Endothelial cell of umbilical vein (primary cell): Measurements from ENCODE around the gene C2CD5.
A peak's percentile ranks its signal among the peaks of the same experiment; 100 is the strongest.

Source experiments
- CTCF ChIP-seq, 2 donors: IDR thresholded peaks; 1 replicate in 1 of 2; 2 replicates in 1 of 2; pipeline ENCODE4 v1.5.1; 2011; ENCODE audit warnings: low read length in 2 of 2, mild to moderate bottlenecking in 2 of 2, moderate library complexity in 2 of 2, control low read depth in 1 of 2, inconsistent platforms in 1 of 2, low read depth in 1 of 2; ENCODE audit not compliant: insufficient read depth in 1 of 2; ENCODE audit errors: extremely low read depth in 1 of 2
- EZH2 ChIP-seq: IDR thresholded peaks from 2 replicates; pipeline ENCODE4 v1.6.1; 2012; ENCODE audit warnings: borderline replicate concordance, low read depth, mild to moderate bottlenecking, moderate library complexity, low read length, inconsistent platforms; ENCODE audit not compliant: severe bottlenecking
- POLR2AphosphoS5 ChIP-seq: IDR thresholded peaks from 2 replicates; pipeline ENCODE4 v1.6.1; 2012; ENCODE audit warnings: low read depth, mild to moderate bottlenecking, control low read depth, low read length, moderate library complexity; ENCODE audit not compliant: insufficient read depth

DNA sequence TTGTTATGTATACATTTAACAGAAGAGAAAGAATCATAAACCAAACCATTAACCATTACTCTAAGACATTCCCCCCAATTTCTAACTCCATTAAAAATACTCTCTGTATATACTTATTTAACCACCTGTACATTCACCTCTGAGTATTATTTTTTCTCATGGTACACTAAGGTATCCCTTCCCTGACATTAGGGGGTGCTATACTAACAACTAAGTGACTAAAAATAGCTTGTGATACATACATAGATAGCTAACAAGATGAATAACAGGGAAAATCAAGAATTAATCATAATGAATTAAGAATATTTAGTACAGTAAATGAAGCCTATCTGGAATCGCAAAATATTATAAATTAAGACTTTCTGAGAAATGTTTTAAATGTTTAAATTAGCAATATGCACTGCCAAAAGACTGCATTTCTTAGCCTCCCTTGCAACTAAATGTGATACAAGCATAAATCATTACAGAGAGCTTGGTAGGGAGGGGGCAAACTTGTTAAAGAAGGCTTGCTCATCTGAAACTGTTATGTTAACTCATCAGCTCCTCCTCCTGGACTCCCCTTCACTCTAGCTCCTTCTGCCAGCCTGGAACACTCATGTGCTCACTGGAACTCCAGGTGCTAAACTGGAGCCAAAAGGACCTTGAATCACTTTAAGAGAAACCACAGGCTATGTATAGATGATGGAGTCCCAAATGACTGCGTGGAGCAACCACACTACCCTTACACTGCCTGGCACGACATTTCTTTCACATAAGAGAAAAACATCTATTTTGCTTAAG lies 14.9 kb downstream of the C2CD5 start:
- TF ChIP-seq POLR2AphosphoS5 (no peak), EZH2 (no peak), CTCF (IDR thresholded peaks at IDR 0.05; ENCODE audit: extremely low read depth in 1 of 2, insufficient read depth in 1 of 2, low read depth in 1 of 2, low read length in 2 of 2) (peak in 1 of 2 donors; percentile 15)
